ENCODE measurements around the gene TJP3. TPM values are rescaled to one million over a fixed set of nuclear protein-coding genes. Genes with fewer than 3 reads are reported as not detected.

TJP3 gene
- total and polyA plus RNA-seq, 5 donors: 0.05 TPM; not detected in 4

GRCh38 chr19:3771906-3772455 is 63.8 kb downstream of the TJP3 start, which contains the start of gene RAX2:
Gene RAX2, minus strand, starts transcription at chr19:3772228. Its CDS starts 486 bp downstream, at chr19:3771742.
- Histone ChIP-seq H3K27me3 (ENCODE audit: control insufficient read depth, insufficient read depth) (no peaks in the 10 kb centered on the region), H3K4me1 (ENCODE audit: control insufficient read depth, insufficient read depth, low read length) (no peaks in the 10 kb centered on the region), H3K9me3 (ENCODE audit: control insufficient read depth, low read length) (no peaks in the 10 kb centered on the region), H3K4me3 (ENCODE audit: low read length) (no peak within 1 kb of the TSS), H3K27ac (ENCODE audit: low read length) (no peak within 1 kb of the TSS)
- ATAC-seq (no peak), DNase-seq (peak in 2 of 3 donors; percentile 30 to 35)
- intact Hi-C loops (cut with DNase I): no loop called here
- WGBS: 47% methylated on average over 23 of the region's 23 CpGs

- Histone ChIP-seq H3K9me3 (ENCODE audit: control insufficient read depth, low read length) (no peaks in the 10 kb centered on the region), H3K4me1 (ENCODE audit: control insufficient read depth, insufficient read depth, low read length) (no peaks in the 10 kb centered on the region), H3K27ac (ENCODE audit: low read length) (no peak overlapping the region), H3K27me3 (ENCODE audit: control insufficient read depth, insufficient read depth) (no peaks in the 10 kb centered on the region), H3K4me3 (ENCODE audit: low read length) (no peak overlapping the region)
- intact Hi-C loops (cut with DNase I): no loop called here
- DNase-seq: peak in 1 of 3 donors; percentile 44
- no peak for ATAC-seq
- WGBS: 78% methylated on average over 12 of the region's 12 CpGs
Measured at GRCh38 chr19:3773814-3774515, 65.8 kb downstream of the TJP3 start.

- Histone ChIP-seq H3K27me3 (ENCODE audit: control insufficient read depth, insufficient read depth) (no peaks in the 10 kb centered on the region), H3K4me3 (ENCODE audit: low read length) (no peak overlapping the region), H3K4me1 (ENCODE audit: control insufficient read depth, insufficient read depth, low read length) (no peaks in the 10 kb centered on the region), H3K27ac (ENCODE audit: low read length) (no peak overlapping the region), H3K9me3 (ENCODE audit: control insufficient read depth, low read length) (no peaks in the 10 kb centered on the region)
- ATAC-seq: no peak
- DNase-seq: peak in 1 of 3 donors; percentile 45
- intact Hi-C loops (cut with DNase I): no loop called here
- WGBS: 68% methylated on average over 25 of the region's 25 CpGs
Measured at GRCh38 chr19:3774621-3775373, 66.6 kb downstream of the TJP3 start.

- Histone ChIP-seq H3K27me3 (ENCODE audit: control insufficient read depth, insufficient read depth) (no peaks in the 10 kb centered on the region), H3K4me1 (ENCODE audit: control insufficient read depth, insufficient read depth, low read length) (no peaks in the 10 kb centered on the region), H3K9me3 (ENCODE audit: control insufficient read depth, low read length) (no peaks in the 10 kb centered on the region), H3K27ac (ENCODE audit: low read length) (no peak overlapping the region), H3K4me3 (ENCODE audit: low read length) (no peak overlapping the region)
- intact Hi-C loops (cut with DNase I): no loop called here
- DNase-seq (peak in 1 of 3 donors; percentile 4), ATAC-seq (no peak)
- 79% methylated on average over 2 of the region's 2 CpGs for WGBS
Measured at GRCh38 chr19:3775374-3775711, 67.2 kb downstream of the TJP3 start.

- no peaks in the 10 kb centered on the region for H3K27me3 ChIP-seq (ENCODE audit: control insufficient read depth, insufficient read depth)
- no peak overlapping the region for H3K27ac ChIP-seq (ENCODE audit: low read length)
- no peak for ATAC-seq
- 90% methylated on average over 5 of the region's 5 CpGs for WGBS
- DNase-seq: peak in 1 of 3 donors; percentile 16
- no peaks in the 10 kb centered on the region for H3K4me1 ChIP-seq (ENCODE audit: control insufficient read depth, insufficient read depth, low read length)
- H3K9me3 ChIP-seq (ENCODE audit: control insufficient read depth, low read length): no peaks in the 10 kb centered on the region
- no peak overlapping the region for H3K4me3 ChIP-seq (ENCODE audit: low read length)
- intact Hi-C loops (cut with DNase I): no loop called here
Measured at GRCh38 chr19:3775831-3776230, 67.6 kb downstream of the TJP3 start.

- peak in 1 of 3 donors; percentile 6 for DNase-seq
- Histone ChIP-seq H3K4me3 (ENCODE audit: low read length) (no peak overlapping the region), H3K27me3 (ENCODE audit: control insufficient read depth, insufficient read depth) (no peaks in the 10 kb centered on the region), H3K4me1 (ENCODE audit: control insufficient read depth, insufficient read depth, low read length) (no peaks in the 10 kb centered on the region), H3K27ac (ENCODE audit: low read length) (no peak overlapping the region), H3K9me3 (ENCODE audit: control insufficient read depth, low read length) (peaks cover 2% of the 10 kb centered on the region)
- 93% methylated on average over 1 of the region's 1 CpG for WGBS
- no peak for ATAC-seq
- intact Hi-C loops (cut with DNase I): no loop called here
Measured at GRCh38 chr19:3776479-3777040, 68.4 kb downstream of the TJP3 start.

GRCh38 chr19:3778104-3778867 is 70.1 kb downstream of the TJP3 start:
- Histone ChIP-seq H3K27me3 (ENCODE audit: control insufficient read depth, insufficient read depth) (no peaks in the 10 kb centered on the region), H3K9me3 (ENCODE audit: control insufficient read depth, low read length) (peaks cover 10% of the 10 kb centered on the region), H3K4me1 (ENCODE audit: control insufficient read depth, insufficient read depth, low read length) (no peaks in the 10 kb centered on the region), H3K27ac (ENCODE audit: low read length) (no peak overlapping the region), H3K4me3 (ENCODE audit: low read length) (no peak overlapping the region)
- DNase-seq (peak in 1 of 3 donors; percentile 58), ATAC-seq (no peak)
- intact Hi-C loops (cut with DNase I): no loop called here
- 87% methylated on average over 37 of the region's 37 CpGs for WGBS

- intact Hi-C loops (cut with DNase I): no loop called here
- no peak overlapping the region for H3K27ac ChIP-seq (ENCODE audit: low read length)
- H3K4me1 ChIP-seq (ENCODE audit: control insufficient read depth, insufficient read depth, low read length): no peaks in the 10 kb centered on the region
- peaks cover 10% of the 10 kb centered on the region for H3K9me3 ChIP-seq (ENCODE audit: control insufficient read depth, low read length)
- no peak for ATAC-seq
- no peak overlapping the region for H3K4me3 ChIP-seq (ENCODE audit: low read length)
- peak in 2 of 3 donors; percentile 46 to 49 for DNase-seq
- no peaks in the 10 kb centered on the region for H3K27me3 ChIP-seq (ENCODE audit: control insufficient read depth, insufficient read depth)
- 72% methylated on average over 44 of the region's 44 CpGs for WGBS
Measured at GRCh38 chr19:3778899-3779723, 70.9 kb downstream of the TJP3 start.

- 91% methylated on average over 9 of the region's 9 CpGs for WGBS
- no peaks in the 10 kb centered on the region for H3K27me3 ChIP-seq (ENCODE audit: control insufficient read depth, insufficient read depth)
- no peak overlapping the region for H3K27ac ChIP-seq (ENCODE audit: low read length)
- ATAC-seq (no peak), DNase-seq (peak in 1 of 3 donors; percentile 10)
- no peaks in the 10 kb centered on the region for H3K4me1 ChIP-seq (ENCODE audit: control insufficient read depth, insufficient read depth, low read length)
- H3K4me3 ChIP-seq (ENCODE audit: low read length): no peak overlapping the region
- intact Hi-C loops (cut with DNase I): no loop called here
- peaks cover 10% of the 10 kb centered on the region for H3K9me3 ChIP-seq (ENCODE audit: control insufficient read depth, low read length)
Measured at GRCh38 chr19:3780786-3781304, 72.7 kb downstream of the TJP3 start.

- Histone ChIP-seq H3K9me3 (ENCODE audit: control insufficient read depth, low read length) (peaks cover 10% of the 10 kb centered on the region), H3K27ac (ENCODE audit: low read length) (no peak overlapping the region), H3K4me1 (ENCODE audit: control insufficient read depth, insufficient read depth, low read length) (no peaks in the 10 kb centered on the region), H3K27me3 (ENCODE audit: control insufficient read depth, insufficient read depth) (no peaks in the 10 kb centered on the region), H3K4me3 (ENCODE audit: low read length) (no peak overlapping the region)
- intact Hi-C loops (cut with DNase I): no loop called here
- DNase-seq: peak in 1 of 3 donors; percentile 10
- no peak for ATAC-seq
- 97% methylated on average over 2 of the region's 2 CpGs for WGBS
Measured at GRCh38 chr19:3781603-3782002, 73.4 kb downstream of the TJP3 start.

Measured in right cardiac atrium (tissue), 5 donors.